ENCODE measurements around the gene ZNF217.

- TF ChIP-seq CTCF (IDR thresholded peaks at IDR 0.05; ENCODE audit: insufficient read depth, low read depth, low read length) (no peak), EZH2 (IDR thresholded peaks at IDR 0.05; ENCODE audit: insufficient read depth, low read length) (no peak)
Observed at GRCh38 chr20:53643031-53643832, 49.6 kb upstream of the ZNF217 start.

All from astrocyte (in vitro differentiated cells and primary cell).